Adrenal gland (tissue), 12 donors: Measurements from ENCODE around the gene PPP1R9B. TPM values are rescaled to one million over a fixed set of nuclear protein-coding genes. Genes with fewer than 3 reads are reported as not detected.

Experiments
- DNase-seq, 7 donors: peaks; one replicate each; pipeline ENCODE4 v3.0.0-alpha.2; 2019 to 2020
- H3K27ac ChIP-seq, 5 donors: fragments of 200-600 bp; sonication (generic) in 4 of 5; 1 replicate in 3 of 5; 2 replicates in 2 of 5; pipeline versions ENCODE4 v1.5.1 to v1.8.0; 2016 to 2020; ENCODE audit warnings: mild to moderate bottlenecking in 1 of 5
- H3K27me3 ChIP-seq: fragments of 200-600 bp; 2 replicates; pipeline ENCODE4 v1.8.0; 2021
- H3K36me3 ChIP-seq, 2 donors: fragments of 200-600 bp; replicated peaks in 1 of 2; 1 replicate in 1 of 2; 2 replicates in 1 of 2; pipeline versions ENCODE4 v1.5.1 to v1.8.0; 2018 to 2022
- H3K4me1 ChIP-seq, 2 donors: fragments of 200-600 bp; replicated peaks in 1 of 2; 1 replicate in 1 of 2; 2 replicates in 1 of 2; pipeline versions ENCODE4 v1.5.1 to v1.8.0; 2018 to 2021
- H3K4me3 ChIP-seq, 4 donors: fragments of 200-600 bp; sonication (generic) in 3 of 4; one replicate each; pipeline ENCODE4 v1.5.1; 2016 to 2018
- H3K9me3 ChIP-seq, 3 donors: fragments of 200-600 bp; sonication (generic) in 1 of 3; replicated peaks in 1 of 3; 1 replicate in 2 of 3; 2 replicates in 1 of 3; pipeline versions ENCODE4 v1.5.1 to v1.8.0; 2016 to 2021
- POLR2A ChIP-seq, 2 donors: fragments of 450-650 bp; IDR thresholded peaks; one replicate each; pipeline ENCODE4 v1.6.1; 2017; ENCODE audit warnings: antibody characterized with exemption in 2 of 2, mild to moderate bottlenecking in 2 of 2, moderate library complexity in 1 of 2
- WGBS, 4 donors: extraction: QIAGEN DNeasy Blood & Tissue Kit in 2 of 4; methylation state at CpG; one replicate each; pipeline versions ENCODE4 v1.1.5 to v1.1.7; 2013 to 2017; 5-methylcytosine and 5-hydroxymethylcytosine counted together
- intact Hi-C, 2 donors: fragments of 100-400 bp; cut with DNase I; formaldehyde crosslinking; loops; one replicate each; pipeline versions ENCODE4 v1.14.1 to v1.15.0; 2022 to 2023
- polyA plus RNA-seq, 3 donors: library from polyadenylated mRNA; stranded (reverse); fragments of 200-250 nt in 2 of 3; fragments of 350-450 nt in 1 of 3; fragmentation: Illumina TruSeq in 1 of 3; extraction: RNeasy Lipid Tissue Mini Kit (QIAGEN cat#74804) in 1 of 3; gene quantifications; one replicate each; pipeline ENCODE4 v1.2.3, GENCODE V29; 2013 to 2014
- total RNA-seq, 9 donors: library from RNA; depleted of rRNA in 4 of 9; stranded (reverse); fragments of >200 nt in 4 of 9; fragments of 120-200 nt in 1 of 9; fragmentation: NEBNext Ultra II Directional in 1 of 9; extraction: Animal tissue kit (Norgen Biotek cat#: 25700) in 1 of 9; gene quantifications; one replicate each; pipeline versions ENCODE4 v1.1.0 to v1.2.4, GENCODE V29; 2013 to 2023
- TF ChIP-seq, protein P1 (sequence below), 6 experiments: fragments of 450-650 bp in 4 of 6; fragments of 200-600 bp in 2 of 6; sonication (generic) in 1 of 6; IDR thresholded peaks; 1 replicate in 5 of 6; 2 replicates in 1 of 6; pipeline versions ENCODE4 v1.5.1 to v1.8.0; 2016 to 2021; ENCODE audit warnings: antibody characterized with exemption in 6 of 6, mild to moderate bottlenecking in 2 of 6, moderate library complexity in 1 of 6
- donor health status: healthy with polysubstance abuse.
- donor health status: Bipolar disorder and iron deficiency.
- donor health status: DM: yes; HTN: yes; CAD: no.
- donor health status: DM: no; HTN: no; CAD: no.
- donor health status: DM: no; HTN: no; CAD: no.
- donor health status: DM: yes; HTN: yes; CAD: no.

Gene PPP1R9B
- total and polyA plus RNA-seq, 12 donors = 21.8 to 128 (median 52.1) TPM

- WGBS, 4 donors = 85 to 91% (median 89%) methylated on average over 9 to 11 of the region's 11 CpGs
- Histone ChIP-seq H3K27ac (no peak overlapping the region), H3K36me3 (no peaks in the 10 kb centered on the region), H3K4me1 (no peaks in the 10 kb centered on the region), H3K27me3 (no peaks in the 10 kb centered on the region), H3K4me3 (no peak overlapping the region), H3K9me3 (no peaks in the 10 kb centered on the region)
- intact Hi-C loops = no loop called here
- TF ChIP-seq, protein P1, sequence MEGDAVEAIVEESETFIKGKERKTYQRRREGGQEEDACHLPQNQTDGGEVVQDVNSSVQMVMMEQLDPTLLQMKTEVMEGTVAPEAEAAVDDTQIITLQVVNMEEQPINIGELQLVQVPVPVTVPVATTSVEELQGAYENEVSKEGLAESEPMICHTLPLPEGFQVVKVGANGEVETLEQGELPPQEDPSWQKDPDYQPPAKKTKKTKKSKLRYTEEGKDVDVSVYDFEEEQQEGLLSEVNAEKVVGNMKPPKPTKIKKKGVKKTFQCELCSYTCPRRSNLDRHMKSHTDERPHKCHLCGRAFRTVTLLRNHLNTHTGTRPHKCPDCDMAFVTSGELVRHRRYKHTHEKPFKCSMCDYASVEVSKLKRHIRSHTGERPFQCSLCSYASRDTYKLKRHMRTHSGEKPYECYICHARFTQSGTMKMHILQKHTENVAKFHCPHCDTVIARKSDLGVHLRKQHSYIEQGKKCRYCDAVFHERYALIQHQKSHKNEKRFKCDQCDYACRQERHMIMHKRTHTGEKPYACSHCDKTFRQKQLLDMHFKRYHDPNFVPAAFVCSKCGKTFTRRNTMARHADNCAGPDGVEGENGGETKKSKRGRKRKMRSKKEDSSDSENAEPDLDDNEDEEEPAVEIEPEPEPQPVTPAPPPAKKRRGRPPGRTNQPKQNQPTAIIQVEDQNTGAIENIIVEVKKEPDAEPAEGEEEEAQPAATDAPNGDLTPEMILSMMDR (IDR thresholded peaks at IDR 0.05) = no peak
- no peak for TF ChIP-seq POLR2A (IDR thresholded peaks at IDR 0.05)
- no peak for DNase-seq
Measured at GRCh38 chr17:50172130-50172529, 21.7 kb upstream of the PPP1R9B start.

- DNase-seq = no peak
- TF ChIP-seq, protein P1 (IDR thresholded peaks at IDR 0.05) = no peak
- TF ChIP-seq POLR2A (IDR thresholded peaks at IDR 0.05) = no peak
- Histone ChIP-seq H3K9me3 (no peaks in the 10 kb centered on the region), H3K36me3 (no peaks in the 10 kb centered on the region), H3K27ac (no peak overlapping the region), H3K27me3 (no peaks in the 10 kb centered on the region), H3K4me1 (no peaks in the 10 kb centered on the region), H3K4me3 (no peak overlapping the region)
- WGBS, 4 donors = 81 to 90% (median 87%) methylated on average over 8 to 17 of the region's 17 CpGs
- intact Hi-C loops = no loop called here
Measured at GRCh38 chr17:50171371-50172071, 21.0 kb upstream of the PPP1R9B start.

- TF ChIP-seq, protein P1 (IDR thresholded peaks at IDR 0.05) = no peak
- TF ChIP-seq POLR2A (IDR thresholded peaks at IDR 0.05) = no peak
- H3K27ac ChIP-seq = no peak overlapping the region
- no peak overlapping the region for H3K4me3 ChIP-seq
- intact Hi-C loops = no loop called here
- H3K9me3 ChIP-seq = no peaks in the 10 kb centered on the region
- no peaks in the 10 kb centered on the region for H3K4me1 ChIP-seq
- DNase-seq = no peak
- no peaks in the 10 kb centered on the region for H3K36me3 ChIP-seq
- WGBS, 4 donors = 84 to 85% (median 84%) methylated on average over 10 of the region's 10 CpGs
- H3K27me3 ChIP-seq = no peaks in the 10 kb centered on the region
Measured at GRCh38 chr17:50170662-50171370, 20.3 kb upstream of the PPP1R9B start.

- H3K4me1 ChIP-seq = no peaks in the 10 kb centered on the region
- no peak overlapping the region for H3K4me3 ChIP-seq
- intact Hi-C loops = no loop called here
- no peak for DNase-seq
- H3K27ac ChIP-seq = no peak overlapping the region
- H3K27me3 ChIP-seq = no peaks in the 10 kb centered on the region
- TF ChIP-seq, protein P1 (IDR thresholded peaks at IDR 0.05) = no peak
- TF ChIP-seq POLR2A (IDR thresholded peaks at IDR 0.05) = no peak
- WGBS, 4 donors = 74 to 89% (median 85%) methylated on average over 6 to 9 of the region's 9 CpGs
- no peaks in the 10 kb centered on the region for H3K9me3 ChIP-seq
- no peaks in the 10 kb centered on the region for H3K36me3 ChIP-seq
Measured at GRCh38 chr17:50169881-50170459, 19.5 kb upstream of the PPP1R9B start.
